Measurements from ENCODE around the gene ARFGAP1.

ARFGAP1 gene

DNA sequence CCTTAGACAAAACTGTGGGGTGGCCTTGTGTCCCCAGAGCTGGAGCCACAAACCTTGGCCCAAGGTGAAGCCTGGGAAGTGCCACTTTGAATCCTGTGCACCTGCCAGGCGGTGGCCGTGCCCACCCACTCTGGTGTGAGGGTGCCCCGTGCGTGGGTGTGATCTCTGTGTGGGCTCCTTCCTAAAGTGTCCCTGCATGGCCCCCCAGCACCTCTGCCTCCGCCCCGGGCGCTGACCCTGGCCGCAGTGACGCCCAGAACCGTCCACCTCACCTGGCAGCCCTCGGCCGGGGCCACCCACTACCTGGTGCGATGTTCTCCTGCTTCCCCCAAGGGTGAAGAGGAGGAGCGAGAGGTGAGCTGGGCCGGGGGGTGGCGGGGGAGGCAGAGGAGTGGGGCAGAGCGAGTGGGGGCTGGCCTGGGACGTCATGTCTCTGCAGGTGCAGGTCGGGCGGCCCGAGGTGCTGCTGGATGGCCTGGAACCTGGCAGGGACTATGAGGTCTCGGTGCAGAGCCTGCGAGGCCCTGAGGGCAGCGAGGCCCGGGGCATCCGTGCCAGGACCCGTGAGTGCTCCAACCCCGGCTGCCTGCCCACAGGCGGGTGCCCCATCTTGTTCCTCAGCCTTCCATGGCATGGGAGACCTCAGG, 38.7 kb downstream of the ARFGAP1 start:
- no peak for DNase-seq

DNA sequence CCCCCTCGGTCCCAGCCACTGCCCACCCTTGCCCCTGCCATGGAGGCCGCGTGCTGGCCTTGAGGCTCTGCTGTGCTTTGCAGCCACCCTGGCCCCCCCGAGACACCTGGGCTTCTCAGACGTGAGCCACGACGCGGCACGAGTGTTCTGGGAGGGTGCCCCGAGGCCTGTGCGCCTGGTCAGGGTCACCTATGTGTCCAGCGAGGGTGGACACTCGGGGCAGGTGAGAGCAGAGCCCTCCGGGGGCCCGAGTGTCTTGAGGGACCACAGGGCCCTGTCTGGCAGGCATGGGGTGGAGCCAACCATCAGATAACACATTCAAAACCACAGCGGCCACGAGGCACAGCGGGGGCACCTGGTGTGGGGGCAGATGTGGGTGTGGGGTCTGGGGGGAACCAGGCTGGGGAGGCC, 39.2 kb downstream of the ARFGAP1 start:
- no peak for DNase-seq

DNA sequence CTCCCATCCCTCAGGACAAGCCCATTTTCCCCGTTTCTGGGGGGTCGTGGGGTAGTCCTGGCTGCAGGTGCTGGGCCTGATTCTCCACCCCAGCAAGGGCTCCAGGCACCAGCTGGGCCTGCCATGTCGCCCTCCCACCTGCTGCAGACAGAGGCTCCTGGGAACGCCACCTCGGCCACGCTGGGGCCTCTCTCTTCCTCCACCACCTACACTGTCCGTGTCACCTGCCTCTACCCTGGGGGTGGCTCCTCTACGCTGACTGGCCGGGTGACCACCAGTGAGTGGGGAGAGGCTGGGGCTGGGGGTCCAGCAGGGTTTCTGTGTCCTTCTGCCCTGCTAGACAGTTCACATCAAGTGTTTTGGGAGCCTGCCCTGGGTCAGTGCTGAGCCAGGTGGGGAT, 39.7 kb downstream of the ARFGAP1 start:
- no peak for DNase-seq

DNA sequence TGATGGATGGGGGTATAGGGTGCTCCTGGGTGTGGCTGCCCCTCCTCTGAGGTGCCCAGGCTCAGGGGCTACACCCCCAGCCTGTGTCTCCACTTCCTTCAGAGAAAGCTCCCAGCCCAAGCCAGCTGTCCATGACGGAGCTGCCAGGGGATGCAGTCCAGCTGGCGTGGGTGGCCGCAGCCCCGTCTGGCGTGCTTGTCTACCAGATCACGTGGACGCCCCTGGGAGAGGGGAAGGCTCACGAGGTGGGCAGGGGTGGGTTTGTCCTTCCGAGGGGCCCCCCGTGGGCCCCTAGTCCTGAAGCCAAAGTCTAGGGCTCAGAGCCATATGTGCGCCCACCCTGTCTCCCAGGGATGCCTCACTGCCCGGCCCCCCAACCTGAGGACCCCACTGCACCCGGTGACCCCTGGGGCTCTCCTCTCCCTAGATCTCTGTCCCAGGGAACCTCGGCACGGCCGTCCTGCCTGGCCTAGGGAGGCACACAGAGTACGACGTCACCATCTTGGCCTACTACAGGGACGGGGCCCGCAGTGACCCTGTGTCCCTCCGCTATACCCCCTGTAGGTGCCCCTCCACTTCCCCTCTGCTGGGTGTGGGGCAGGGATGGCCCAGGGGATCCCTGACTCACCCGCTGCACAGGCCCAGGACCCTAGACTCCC, 40.2 kb downstream of the ARFGAP1 start:
- DNase-seq, result no peak

DNA sequence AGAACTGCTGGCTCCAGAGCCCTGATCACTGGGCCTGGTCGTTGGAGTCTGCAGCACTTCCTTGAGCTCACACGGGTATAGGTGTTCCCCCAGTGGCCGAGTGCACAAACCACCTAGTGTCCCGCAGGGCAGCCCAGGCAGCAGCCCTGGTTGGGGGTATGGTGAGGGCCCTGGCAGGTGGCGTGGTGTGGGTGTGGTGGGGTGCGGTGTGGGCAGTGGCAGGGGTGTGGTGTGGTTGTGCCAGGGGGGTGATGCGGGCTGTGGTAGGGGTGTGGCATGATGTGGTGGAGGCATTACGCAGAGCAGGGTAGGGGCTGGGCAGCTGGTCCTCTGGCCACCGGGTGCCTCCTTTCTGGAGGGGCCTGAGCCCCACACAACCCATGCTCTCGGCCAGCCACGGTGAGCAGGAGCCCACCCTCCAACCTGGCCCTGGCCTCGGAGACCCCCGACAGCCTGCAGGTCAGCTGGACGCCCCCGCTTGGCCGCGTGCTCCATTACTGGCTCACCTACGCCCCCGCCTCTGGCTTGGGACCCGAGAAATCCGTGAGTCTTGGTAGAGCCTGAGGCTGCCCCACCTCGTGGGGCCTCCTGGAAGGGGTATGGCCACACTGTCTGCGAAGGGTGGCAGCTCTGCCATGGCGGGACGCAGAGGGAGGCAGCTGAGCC, 40.9 kb downstream of the ARFGAP1 start:
- DNase-seq, result no peak

DNA sequence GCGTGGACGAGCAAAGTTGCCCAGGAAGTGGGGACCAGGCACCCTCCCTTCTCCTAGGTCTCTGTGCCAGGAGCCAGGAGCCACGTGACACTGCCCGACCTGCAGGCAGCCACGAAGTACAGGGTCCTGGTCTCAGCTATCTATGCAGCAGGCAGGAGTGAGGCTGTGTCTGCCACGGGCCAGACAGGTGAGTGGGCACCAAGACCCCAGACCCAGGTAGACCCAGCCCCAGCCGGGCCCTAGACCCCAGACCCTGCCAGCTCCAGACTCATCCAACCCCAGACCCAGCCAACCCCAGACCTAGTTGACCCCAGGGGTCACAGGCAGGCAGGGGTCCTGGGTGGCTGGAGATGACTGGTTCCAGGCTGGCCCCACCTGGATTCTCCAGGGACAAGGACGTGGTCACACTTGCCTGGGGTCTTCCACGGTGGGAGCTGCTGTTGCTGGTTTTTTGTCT, 41.4 kb downstream of the ARFGAP1 start:
- no peak for DNase-seq

DNA sequence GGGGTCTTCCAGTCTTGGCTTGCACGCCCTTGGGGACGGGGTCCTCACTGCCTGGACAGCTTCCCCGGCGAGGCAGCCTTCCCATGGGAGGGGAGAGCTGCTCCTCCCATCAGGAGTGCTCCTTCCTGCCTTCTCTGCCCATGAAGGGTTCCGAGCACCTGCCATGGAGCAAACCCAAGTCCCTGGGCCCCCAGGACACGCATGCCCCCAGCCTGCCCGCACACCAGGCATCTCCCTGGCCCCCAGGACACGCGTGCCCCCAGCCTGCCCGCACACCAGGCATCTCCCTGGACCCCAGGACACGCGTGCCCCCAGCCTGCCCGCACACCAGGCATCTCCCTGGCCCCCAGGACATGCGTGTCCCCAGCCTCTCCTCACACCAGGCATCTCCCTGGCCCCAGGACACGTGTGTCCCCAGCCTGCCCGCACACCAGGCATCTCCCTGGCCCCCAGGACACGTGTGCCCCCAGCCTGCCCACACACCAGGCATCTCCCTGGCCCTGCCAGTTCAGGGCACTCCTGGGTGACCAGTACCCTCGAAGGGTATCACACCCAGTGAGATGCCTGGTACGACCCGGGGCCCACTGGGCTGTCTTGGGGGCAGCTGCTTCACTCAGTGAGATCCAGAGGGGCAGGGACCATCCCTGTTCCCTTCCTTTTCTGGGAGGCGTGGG, 42.1 kb downstream of the ARFGAP1 start:
- no peak for DNase-seq

DNA sequence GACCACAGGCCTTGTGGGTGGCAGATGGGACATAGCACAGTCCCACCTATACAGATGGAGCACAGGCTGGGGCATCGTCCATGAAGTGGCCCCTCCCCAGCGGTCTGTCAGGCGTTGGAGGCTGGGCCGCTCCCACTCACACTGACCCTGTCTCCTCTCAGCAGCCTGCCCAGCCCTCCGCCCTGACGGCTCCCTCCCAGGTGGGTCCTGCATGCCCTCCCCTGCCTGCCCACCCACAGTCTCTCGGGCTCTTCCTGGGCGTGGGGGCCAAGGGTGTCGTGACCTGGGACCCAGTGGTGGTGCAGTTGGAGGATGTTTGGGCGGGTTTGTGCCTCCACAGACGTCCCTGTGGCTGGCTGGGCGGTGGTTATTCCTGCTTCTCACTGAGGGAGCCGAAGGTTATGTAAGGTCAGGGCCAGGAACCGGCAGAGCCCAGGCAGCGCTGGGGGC, 42.7 kb downstream of the ARFGAP1 start:
- no peak for DNase-seq

DNA sequence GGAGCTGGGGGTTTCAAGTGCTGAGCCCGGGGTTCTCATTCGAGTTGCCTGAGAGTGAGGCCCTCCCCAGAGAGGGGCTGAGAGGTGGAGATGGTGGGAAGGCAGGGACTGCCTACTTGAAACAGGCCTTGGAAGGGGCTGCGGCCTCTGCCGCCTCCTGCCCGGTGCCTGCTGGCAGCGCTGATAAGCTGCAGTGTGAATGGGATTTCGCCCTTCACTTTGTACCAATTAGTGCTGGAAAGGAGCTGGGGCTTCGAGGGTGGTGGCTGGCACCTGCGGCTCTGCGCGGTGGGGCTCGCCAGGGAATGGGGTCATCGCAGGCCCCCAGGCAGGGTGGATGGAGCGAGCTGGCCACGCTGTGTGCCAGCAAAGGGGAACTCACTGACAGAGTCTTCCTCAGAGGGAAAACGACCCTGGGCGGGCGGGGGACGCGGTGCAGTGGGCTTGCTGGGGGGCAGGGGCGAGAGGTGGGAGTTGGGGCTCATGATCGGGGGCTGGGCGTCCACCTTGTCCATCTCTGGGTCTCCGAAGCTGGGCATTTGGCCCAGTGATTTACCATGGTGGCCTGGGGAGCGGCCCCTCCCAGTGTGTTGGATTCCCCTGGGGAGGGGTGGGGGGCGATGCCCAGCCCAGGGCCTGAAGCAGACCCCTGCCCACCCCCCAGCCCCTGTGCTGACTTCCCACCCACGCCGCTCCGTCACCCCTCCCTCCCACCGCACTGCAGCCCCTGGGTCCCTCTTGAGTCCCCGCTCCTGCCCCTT, 43.3 kb downstream of the ARFGAP1 start:
- DNase-seq, result no peak

DNA sequence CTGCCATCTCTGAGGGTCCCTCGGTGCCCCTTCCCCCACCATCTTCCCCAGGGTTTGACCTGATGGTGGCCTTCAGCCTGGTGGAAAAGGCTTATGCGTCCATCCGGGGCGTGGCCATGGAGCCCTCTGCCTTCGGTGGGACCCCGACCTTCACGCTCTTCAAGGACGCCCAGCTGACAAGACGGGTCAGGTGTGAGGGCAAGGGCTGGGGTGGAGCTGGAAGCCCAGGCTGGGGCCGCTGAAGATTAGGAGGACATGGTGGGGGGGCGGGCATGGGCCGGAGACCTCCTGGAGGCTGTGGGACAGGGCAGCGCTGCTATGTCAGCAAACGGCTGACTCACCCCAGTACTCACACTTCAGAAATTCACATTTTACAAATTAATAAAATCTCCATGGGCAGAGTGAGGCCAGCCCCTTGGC, 43.9 kb downstream of the ARFGAP1 start:
- no peak for DNase-seq

DNA sequence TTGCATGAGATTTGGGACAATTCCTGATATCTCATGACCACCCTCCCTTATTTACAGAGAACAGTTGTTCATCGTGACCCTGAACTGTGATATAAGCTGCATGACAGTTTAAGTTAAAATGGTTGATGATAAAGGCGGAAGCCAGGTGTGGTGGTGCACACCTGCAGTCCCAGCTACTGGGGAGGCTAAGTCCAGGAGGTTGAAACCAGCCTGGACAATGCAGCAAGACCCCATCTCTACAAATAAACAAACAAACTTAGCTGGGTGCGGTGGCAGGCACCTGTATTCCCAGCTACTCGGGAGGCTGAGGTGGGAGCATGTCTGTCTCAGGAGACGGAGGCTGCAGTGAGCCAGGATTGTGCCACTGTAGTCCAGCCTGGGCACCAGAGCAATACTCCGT, 44.4 kb downstream of the ARFGAP1 start:
- no peak for DNase-seq

DNA sequence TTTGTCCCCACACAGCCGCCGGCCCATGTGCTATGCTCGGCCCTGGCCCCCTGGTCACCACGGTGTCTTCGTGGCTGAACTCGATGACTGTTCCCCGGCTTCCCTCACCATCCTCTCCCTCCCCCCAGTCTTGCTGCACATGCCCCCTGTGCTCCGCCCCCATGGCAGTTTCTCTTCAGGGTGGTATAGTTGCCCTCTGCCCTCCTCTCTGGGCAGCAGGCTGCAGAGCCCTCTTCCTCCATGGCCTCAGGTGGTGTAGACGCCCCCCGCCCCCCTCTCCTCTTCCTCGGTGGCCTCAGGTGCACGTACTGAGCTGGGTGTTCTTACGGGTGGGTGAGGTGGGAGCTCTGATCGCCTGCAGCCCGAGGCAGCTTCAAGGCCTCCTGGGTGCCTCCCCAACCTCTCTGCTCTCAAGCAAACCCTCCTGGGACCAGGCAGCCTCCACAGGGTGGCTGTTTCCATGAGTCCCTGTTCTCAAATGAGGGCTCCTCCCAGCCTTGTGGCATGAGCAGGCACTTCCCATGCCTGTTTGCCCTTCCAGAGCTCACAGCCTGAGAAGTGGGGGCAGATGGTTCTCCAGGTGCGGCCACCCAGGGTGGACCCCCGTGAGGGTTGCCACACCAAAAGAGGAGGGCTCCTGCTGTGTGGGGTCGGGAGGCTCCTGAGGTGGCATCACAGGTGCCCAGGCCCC, 45.1 kb downstream of the ARFGAP1 start:
- DNase-seq, result no peak

DNA sequence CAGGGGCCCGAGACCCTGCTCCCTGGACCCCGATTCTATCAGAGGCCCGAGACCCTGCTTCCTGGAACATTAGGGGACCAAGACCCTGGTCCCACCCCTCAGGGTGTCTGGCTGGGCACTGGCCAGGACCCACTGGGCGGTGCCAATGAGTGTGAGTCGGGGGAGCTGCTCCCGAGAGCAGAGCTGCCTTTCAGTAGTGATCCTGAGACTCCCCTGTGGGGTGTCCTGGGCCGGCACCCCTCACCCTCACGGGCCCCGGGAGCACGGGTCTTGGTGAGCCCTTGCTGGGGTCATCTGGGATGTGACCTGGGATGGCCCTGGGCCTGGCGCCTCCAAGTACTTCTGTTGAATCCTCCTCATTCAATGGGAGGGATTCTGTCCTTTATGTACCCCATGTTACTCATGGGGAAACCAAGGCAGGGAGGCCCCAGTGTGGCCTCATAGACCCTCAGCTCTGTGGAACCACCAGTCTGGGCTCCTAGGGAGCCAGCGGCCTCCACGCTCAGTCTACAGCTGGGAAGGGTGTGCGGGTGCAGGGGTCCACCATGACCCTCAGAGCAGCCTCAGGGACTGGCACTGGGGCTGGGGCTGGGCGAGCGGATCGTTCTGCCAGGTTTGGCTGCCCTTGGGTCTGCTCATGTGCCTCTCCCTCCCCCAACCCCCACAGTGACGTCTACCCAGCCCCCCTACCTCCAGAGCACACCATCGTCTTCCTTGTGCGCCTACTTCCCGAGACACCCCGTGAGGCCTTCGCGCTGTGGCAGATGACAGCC, 46.0 kb downstream of the ARFGAP1 start:
- DNase-seq, result no peak

DNA sequence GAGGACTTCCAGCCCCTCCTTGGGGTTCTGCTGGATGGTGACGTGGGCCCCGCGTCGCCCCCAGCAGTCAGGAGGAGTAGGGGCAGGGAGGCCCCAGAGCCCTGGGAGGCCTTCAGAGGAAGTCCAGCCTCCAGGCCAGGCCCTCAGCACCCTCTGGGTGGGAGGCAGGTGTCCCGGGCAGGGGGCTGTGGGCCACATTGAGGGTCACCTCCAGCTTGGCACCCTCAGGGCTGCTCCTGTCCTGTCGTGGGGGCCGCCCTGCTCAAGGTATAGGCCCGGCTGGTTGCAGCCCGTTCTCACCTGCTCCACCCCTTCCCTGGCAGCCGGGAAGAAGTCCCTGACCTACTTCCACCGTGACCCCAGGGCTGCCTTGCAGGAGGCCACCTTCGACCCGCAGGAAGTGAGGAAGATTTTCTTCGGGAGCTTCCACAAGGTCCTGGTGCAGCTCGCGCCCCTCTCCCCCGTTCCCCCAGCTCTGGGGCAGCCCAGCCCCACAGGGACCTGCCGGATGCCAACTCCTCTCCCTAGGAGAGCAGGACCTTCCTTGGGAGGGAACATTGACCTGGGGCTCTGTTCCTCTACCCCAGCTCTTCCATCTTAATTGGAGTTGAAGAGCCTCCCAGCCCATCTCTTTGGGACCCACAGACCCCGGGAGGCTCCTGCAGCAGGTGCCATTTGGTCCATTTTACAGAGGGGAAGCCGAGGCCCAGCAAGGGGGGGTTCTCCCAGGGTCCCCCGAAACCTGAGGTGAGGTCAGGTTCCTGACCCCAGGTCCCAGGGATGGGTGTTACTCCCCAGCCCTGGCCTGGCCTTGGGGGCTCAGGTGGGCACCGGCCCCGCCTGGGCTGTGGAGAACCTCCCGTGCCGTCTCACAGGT, 46.8 kb downstream of the ARFGAP1 start:
- DNase-seq, result no peak

DNA sequence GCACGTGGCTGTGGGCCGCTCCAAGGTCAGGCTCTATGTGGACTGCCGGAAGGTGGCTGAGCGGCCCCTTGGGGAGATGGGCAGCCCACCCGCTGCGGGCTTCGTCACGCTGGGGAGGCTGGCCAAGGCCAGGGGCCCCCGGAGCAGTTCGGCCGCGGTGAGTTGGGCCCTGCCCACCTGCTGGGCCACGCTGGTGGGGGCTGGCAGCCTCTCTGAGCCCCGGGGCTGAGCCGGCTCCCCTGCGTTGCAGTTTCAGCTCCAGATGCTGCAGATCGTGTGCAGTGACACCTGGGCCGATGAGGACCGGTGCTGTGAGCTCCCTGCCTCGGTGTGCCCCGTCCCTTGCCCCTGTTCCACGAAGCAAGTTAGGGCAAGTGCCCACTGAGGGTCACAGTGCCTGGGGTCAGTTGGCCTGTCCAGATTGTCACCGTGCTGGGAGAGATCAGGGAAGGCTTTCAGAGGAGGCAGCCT, 47.5 kb downstream of the ARFGAP1 start:
- DNase-seq, result no peak

DNA sequence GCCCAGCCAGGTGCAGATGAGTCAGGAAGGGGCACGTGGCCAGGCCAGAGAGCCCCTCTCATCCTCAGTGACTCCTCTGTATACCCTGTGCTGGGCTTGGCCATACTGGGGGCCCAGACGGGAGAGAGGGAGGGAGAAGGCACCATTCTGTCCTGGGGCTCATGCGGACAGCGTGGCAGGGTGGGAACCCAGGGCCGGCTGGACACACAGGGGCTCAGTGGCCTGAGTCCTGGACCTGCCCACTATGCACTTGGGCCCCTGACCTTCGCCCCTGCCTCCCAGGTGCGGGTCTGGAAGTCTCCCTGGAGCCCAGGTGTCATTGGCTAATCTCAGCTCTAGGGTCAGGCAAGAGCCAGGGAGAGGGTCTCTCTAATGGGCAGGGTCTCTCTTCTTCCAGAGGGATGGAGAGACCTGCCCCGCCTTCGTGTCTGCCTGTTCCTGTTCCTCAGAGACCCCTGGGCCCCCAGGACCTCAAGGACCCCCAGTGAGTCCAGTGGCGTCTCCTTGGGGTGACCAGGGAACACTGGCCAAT, 48.1 kb downstream of the ARFGAP1 start:
- DNase-seq, result no peak

DNA sequence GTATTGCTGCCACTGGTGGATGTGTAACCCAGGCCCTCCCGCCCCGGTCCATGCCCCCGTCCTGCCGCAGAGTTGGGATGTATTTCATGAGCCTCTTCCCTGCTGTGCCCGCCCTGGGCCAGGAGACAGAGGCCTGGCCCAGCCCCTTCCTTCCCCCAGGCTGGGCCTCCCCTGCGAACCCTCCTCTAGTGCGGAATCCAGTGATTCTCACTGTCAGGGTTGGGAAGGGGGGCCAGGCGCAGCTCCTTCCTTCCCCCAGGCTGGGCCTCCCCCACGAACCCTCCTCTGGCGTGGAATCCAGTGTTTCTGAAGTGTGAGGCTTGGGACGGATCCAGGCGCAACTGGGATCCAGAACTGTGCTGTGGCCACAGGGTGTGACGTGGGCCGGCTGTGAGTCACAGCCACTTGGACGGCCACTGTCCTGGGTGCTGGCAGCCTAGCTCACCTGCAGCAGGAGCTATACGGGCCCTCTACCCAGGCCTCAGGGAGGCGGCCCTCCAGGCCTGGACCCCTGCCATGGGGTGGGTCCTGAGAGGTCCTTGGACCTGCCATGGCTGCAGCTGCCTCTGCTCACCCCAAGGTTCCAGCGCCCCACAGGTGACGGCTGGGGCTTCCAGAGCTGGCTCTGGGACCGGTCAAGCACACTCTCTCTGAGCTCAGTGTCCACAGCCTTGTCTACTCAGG, 48.7 kb downstream of the ARFGAP1 start:
- DNase-seq, result no peak

DNA sequence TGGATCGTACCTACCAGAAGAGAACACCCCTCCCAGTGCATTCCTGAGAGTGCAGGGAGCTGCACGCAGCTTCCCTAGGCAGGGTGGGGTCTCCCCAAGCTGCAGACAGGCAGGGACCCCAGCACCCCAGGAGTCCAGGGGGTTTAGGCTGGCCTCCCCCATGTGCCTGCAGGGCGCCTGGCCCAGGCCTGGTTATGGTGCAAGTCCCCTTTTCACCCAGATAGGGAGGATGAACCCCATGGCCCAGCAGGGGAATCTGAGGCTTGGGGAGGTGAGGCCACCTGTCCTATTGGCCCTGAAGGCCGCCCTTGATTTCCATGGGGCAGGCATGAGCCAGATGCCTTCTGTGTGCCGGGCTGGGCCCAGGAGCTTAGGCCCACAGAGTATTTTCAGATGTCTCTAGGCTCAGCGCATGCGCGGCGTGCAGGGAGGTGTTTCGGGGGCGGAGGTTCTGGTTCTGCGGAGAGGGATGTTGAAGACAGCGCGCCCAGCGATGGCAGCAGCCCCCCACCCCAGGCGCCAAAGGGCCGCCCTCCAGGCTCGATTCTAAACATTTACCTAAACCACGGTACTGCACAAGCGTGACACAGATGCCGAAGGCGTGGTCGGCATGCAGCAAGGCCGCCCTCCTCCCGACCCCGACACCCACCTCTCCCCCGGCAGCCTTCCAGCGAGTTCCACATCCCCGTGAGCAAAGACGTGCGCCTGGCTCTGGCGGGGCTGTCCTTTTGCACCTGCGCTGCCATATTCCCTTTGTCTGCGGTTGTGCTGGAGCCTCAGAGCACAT, 49.7 kb downstream of the ARFGAP1 start:
- no peak for DNase-seq

DNA sequence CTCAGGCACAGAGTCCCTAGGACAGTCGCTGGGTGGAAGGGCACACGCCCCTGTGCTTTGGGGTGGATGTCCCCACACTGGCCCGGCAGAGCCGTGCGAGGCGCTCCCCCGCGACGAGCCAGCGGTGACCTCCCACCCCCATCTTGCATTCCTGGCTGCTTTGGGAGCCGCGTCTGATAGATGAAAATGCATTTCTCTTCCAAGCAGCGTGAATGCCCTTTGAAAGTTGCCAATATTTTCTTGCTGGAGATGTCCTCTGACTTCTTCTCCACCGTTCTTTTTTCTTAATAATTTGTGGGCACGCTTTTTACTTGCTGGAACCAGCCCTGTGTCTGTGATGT, 50.3 kb downstream of the ARFGAP1 start:
- no peak for DNase-seq

Data from AML-193 (cell line).